COLO668 (cell line): Measurements from ENCODE around the gene RBM6.
"Not testable (repeated sequence)": the region's sequence is repeated elsewhere in the genome, so short reads cannot be mapped to it uniquely, and the experiment has no call there.

Experiments
- DNase-seq: peaks from one replicate; lab custom pipeline; 2025; ENCODE audit not compliant: unreplicated experiment; lab: John Stamatoyannopoulos, UW

The RBM6 gene

GRCh38 chr3:49916686-49917085, 23.3 kb upstream of the RBM6 start:
- no peak for DNase-seq

- DNase-seq: not testable (repeated sequence)
These were observed 22.0 kb upstream of the RBM6 start for GRCh38 chr3:49917806-49918590.

GRCh38 chr3:49924683-49925082, 15.3 kb upstream of the RBM6 start:
- no peak for DNase-seq

GRCh38 chr3:49925485-49925884, 14.5 kb upstream of the RBM6 start:
- no peak for DNase-seq

GRCh38 chr3:49926117-49926728, 13.7 kb upstream of the RBM6 start:
- no peak for DNase-seq

DNA sequence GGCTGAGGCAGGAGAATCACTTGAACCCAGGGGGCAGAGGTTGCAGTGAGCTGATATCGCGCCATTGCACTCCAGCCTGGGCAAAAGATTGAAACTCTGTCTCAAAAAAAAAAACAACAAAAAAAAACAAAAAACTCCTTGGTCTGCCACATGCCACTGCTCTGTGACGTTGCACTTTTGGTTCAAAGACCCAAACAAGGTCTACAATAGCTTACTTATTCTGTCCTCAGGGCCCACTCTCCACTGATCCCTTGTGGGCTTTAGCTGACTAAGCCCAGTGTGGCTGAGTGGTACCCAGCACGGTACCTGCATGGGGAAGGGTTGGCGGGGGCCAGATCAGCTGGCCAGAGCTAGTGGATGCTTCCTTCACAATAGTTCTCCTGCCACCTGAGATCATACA, 12.2 kb upstream of the RBM6 start:
- DNase-seq: no peak

DNA sequence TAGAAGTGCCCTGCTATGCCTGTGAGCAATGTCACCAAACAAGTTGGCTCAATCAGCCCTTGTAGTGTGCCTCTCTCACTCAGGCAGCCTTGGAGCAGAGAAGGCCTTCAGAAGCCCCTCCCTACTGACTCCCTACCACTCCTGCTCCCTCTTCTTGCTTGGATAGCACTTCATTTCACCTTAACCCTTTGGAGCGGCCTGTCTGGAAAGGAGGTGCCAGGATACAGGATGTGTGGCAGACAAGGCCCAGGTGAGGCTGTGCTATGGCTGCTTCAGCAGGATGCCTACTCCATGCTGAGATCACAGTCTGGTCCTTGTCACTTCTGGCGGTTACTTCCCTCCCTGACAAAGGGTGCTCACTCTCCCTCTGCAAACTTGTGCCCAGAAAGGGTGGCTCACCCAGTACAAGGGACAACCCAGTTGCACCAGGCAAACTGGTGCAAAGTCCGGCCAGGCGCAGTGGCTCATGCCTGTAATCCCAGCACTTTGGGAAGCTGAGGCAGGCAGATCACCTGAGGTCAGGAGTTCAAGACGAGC, 11.4 kb upstream of the RBM6 start:
- no peak for DNase-seq

- DNase-seq: peak; percentile 86
These were observed 10.4 kb upstream of the RBM6 start, which contains the start of gene MON1A for GRCh38 chr3:49929291-49930167. Gene MON1A, minus strand, starts transcription at chr3:49929811. Its CDS starts 16,465 bp downstream, at chr3:49913346.

DNA sequence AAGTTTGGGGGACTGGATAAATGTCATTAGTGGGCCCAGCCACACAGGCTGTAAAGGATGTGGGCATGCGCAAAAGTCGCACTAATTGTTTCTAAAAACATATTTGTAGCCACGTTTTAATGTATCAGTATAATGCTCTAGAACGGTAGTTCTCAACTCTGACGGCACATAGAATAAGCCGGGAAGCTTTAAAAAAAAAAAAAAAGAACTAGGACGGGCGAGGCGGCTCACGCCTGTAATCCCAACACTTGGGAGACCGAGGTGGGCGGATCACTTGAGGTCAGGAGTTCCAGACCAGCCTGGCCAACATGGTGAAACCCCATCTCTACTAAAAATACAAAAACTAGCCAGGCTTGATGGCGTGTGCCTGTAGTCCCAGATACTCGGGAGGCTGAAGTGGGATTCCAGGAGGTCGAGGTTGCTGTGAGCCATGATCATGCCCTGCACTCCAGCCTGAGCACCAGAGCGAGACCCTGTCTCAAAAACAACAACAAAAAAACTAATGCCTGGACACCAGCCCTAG, 9.7 kb upstream of the RBM6 start:
- no peak for DNase-seq

DNA sequence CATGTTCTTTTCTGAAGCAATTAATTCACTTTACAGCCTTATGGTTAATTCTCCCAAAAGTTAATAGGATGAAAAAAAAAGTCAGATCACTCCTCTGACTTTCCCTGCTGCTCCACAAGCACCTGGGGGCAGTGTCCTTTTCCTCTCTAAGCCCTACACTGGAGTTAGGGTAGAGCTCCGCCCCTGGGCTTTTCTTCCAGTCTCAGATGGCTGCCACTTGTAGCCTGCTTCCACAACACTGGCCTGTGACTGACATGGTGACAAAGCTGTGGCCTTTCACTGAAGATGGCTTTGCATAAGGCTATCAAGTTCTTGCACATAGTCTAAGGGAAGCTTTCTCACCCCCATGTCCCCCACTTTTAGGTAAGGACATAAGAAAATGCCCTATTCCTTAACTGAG, 9.0 kb upstream of the RBM6 start:
- peak; percentile 8 for DNase-seq

GRCh38 chr3:49932281-49932680, 7.7 kb upstream of the RBM6 start:
- DNase-seq: not testable (repeated sequence)

DNA sequence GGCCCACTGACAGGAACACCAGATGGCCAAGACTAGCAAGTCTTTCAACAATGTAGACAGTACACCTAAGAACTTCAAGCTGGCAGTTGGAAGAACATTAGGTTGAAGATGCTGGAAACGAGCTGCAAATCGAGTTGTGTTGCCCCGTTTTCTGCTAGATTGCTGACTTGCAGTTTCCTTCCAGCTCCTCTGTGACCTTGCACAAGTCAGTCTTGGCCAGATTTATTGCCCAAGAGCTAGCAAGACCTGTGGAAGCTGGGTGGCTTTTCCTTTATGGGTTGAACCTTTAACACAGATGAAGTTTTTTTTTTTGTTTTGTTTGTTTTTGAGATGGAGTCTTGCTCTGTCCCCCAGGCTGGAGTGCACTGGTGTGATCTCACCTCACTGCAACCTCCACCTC, 2.9 kb upstream of the RBM6 start:
- no peak for DNase-seq

DNA sequence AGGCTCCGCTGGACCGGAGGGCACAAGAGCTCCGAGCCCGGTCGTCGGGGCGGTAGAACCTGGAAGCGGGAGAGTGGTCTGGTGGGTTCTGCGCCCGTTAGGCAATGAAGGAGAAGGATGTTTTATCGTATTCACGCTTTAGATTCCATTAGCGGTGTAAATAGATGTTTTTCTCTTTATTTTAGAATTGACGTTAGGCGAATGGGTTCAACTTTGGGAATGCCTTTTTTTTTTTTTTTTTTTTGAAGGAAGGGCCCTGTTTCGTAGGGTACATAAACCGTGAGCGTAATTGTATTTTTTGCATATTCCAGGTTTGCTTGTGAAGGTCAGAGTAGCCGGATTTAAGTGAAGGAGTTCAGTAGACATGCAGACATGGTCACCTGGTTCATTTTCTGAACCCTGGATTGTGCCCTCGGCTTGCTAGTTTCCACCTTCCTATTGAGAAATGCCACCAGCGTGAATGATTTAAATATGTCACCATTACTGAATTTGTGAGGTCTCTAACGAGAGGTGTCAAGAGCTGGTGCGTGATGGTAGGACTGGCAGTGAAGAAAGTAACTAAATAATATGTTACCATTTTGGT, 808 bp downstream of the RBM6 start:
- DNase-seq: no peak

DNA sequence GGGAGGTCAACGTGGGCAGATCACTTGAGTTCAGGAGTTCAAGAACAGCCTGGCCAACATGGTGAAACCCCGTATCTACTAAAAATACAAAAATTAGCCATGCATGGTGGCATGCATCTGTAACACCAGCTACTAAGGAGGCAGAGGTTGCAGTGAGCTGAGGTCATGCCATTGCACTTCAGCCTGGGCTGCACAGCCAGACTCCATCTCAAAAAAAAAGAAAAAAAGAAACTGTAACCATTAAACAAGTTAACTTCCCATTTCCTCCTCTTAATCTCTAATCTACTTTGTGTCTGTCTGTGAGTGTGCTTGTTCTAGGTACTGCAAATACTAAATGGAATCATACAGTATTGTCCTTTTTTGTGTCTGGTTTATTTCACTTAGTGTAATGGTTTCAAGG, 2.7 kb downstream of the RBM6 start:
- DNase-seq: no peak

- DNase-seq: no peak
These were observed 13.0 kb downstream of the RBM6 start for GRCh38 chr3:49952924-49953323.

- DNase-seq: no peak
These were observed 15.7 kb downstream of the RBM6 start for GRCh38 chr3:49955636-49956035.

GRCh38 chr3:49966233-49966942, 26.4 kb downstream of the RBM6 start:
- no peak for DNase-seq

DNA sequence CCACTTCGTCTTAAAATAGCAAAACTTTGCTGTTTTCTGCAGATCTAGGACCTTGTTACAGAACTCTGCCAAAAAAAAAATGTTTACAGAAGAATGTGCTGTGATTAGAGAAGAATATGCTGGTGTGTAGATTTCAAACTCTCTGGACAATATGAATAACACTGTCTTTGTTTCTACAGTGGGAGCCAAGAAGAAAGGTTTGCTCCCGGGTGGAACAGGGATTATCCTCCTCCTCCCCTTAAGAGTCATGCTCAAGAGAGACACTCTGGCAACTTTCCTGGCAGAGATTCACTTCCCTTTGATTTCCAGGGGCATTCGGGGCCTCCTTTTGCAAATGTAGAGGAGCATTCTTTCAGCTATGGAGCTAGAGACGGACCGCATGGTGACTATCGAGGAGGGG, 27.3 kb downstream of the RBM6 start:
- DNase-seq: no peak

DNA sequence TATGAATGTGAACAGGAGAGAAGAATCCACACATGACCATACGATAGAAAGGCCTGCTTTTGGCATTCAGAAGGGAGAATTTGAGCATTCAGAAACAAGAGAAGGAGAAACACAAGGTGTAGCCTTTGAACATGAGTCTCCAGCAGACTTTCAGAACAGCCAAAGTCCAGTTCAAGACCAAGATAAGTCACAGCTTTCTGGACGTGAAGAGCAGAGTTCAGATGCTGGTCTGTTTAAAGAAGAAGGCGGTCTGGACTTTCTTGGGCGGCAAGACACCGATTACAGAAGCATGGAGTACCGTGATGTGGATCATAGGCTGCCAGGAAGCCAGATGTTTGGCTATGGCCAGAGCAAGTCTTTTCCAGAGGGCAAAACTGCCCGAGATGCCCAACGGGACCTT, 28.4 kb downstream of the RBM6 start:
- DNase-seq: no peak

DNA sequence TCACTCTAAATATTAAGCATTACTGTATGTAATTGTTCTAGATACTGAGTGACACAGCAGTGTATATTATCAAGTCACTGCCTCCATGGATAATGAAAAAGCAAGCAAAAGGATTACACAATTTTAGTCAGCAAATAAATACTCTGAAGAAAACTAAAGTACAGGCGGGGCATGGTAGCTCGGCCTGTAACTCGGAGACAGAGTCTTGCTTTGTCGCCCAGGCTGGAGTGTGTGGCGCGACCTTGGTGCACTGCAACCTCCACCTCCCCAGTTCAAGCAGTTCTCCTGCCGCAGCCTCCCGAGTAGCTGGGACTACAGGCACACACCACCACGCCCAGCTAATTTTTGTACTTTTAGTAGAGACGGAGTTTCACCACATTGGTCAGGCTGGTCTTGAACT, 32.7 kb downstream of the RBM6 start:
- no peak for DNase-seq
